HG03571 (cell line): ENCODE measurements around the gene MAST4.
"Not testable (repeated sequence)": the region's sequence is repeated elsewhere in the genome, so short reads cannot be mapped to it uniquely, and the experiment has no call there.

Source experiments
- ATAC-seq: cut with Tn5 transposase; IDR thresholded peaks from one replicate; pipeline ENCODE4 v1.9.1; 2021; ENCODE audit not compliant: unreplicated experiment

Gene MAST4

DNA sequence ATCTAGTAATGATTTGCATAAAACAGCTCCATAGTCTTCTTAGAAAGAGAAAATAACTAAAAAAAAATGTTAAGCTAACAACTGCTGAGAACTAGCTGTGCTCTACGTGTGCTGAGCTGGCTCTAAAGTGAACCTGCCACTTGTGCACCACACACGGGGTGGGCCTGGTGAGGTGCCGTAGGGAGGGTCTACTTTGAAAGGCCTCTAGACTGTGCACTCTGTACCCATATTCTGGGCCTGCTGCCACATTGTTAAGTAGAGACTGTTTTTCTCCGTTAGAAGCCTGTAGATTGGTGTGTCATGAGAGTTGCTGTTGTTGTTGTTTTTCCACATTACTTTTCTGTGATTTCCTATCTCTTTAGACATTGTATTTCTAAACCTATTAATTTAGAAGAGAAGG is 506.5 kb downstream of the MAST4 start:
- no peak for ATAC-seq

DNA sequence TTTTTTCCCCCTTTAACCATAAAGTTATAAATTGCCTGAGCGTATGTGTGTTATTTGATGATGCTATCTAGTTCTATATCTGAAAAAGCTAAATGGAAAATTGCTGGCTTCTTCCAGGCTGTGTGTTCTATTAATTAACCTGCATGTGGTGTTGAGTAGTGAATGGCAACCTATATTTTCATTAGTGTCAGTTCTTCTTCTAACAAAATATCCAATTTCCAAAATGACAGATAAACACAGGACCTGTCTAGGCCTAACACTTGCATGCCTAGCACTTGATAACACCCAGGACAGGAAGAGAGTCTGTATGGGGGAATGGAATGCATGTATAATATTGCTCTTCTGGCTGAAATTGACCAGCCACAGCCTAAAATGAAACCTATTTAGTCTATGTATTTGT is 508.7 kb downstream of the MAST4 start:
- ATAC-seq = no peak

- no peak for ATAC-seq
Observed at GRCh38 chr5:67105270-67105669, 509.1 kb downstream of the MAST4 start.

GRCh38 chr5:67106626-67107342 is 510.6 kb downstream of the MAST4 start:
- ATAC-seq = no peak

DNA sequence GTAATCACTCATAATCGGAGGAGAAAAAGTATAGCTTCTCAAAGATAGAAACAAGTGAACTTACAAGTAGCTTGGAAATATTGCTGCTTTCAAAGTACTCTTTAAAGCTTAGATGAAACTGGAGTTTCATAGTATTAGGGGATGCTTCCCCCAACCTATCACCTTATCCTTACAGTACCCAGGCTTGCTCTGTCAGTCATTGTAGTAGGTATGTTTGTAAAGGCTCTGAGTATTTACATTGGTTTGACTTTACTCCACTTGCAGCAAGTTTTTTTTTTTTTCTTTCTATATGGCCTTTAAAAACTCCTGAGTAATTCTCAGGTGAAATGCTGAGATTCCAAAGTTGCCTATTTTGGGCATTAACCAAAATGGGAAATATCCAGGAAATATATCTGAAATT is 515.6 kb downstream of the MAST4 start:
- no peak for ATAC-seq

GRCh38 chr5:67115246-67115645 is 519.1 kb downstream of the MAST4 start:
- no peak for ATAC-seq

GRCh38 chr5:67115817-67116216 is 519.6 kb downstream of the MAST4 start:
- ATAC-seq = no peak

DNA sequence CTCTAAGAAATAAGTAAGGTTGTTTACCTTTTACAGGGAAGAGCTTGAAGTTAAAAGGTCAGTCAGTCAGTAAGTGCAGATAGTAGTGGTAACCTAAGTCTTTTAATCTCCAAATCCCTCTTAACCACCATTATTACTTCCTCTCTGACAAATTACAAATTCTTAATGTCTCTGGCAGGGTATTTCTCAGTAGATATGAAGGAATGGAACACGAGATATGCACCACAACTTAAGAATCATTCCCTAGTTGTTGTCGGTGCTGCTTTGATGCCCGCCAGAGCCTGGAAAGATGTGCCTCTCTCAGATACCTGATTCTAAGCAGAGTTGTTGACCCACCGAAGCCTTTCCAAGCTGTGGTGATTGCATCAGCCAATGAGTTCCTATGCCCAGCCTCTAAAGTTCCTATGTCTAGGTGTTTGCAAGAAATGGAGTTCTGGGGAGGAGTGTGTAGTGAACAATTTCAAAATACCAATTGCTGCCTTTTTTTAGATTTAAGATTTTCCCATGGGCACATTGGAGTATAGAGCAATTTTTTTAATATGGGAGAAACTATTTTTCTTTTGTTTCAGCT is 521.9 kb downstream of the MAST4 start:
- no peak for ATAC-seq

DNA sequence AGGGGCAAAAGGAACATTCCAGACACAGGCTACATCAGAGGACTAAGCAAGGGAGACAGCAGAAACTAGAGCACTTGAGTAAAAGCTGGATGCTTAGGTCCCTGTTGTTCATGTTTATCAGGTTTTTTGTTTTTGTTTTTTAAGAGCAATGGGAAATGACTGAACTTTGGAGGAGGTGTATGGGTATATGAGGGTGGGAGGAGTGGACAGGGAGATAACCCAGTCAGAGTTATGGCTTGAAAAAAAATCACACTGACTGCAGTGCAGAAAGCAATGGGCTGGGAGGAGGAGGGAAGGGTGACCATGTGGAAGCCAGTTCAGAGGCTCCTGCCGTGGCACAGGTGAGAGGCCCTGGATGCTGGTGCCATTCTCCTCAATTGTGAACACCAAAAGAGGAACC is 522.8 kb downstream of the MAST4 start:
- no peak for ATAC-seq

GRCh38 chr5:67120032-67120431 is 523.8 kb downstream of the MAST4 start:
- ATAC-seq = no peak

- no peak for ATAC-seq
Observed at GRCh38 chr5:67123819-67124218, 527.6 kb downstream of the MAST4 start.

DNA sequence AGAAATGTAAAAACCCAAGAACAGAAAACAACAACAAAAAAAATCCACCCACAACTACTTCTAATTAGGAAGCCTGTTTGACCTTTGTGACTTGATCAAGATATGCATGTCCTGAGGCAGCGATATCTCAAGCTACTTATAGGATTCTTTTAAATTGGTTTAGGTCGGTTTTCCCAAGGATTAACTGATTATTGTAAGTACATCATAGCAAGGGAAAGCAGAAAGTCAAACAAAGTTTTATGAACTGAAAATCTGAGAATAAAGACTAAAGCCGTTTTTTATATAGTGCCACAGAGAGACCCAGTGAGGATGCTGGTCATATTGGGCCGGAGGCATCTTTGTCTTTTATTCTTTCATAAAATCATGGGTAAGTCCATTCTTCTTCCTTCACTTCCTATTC is 528.4 kb downstream of the MAST4 start:
- no peak for ATAC-seq

DNA sequence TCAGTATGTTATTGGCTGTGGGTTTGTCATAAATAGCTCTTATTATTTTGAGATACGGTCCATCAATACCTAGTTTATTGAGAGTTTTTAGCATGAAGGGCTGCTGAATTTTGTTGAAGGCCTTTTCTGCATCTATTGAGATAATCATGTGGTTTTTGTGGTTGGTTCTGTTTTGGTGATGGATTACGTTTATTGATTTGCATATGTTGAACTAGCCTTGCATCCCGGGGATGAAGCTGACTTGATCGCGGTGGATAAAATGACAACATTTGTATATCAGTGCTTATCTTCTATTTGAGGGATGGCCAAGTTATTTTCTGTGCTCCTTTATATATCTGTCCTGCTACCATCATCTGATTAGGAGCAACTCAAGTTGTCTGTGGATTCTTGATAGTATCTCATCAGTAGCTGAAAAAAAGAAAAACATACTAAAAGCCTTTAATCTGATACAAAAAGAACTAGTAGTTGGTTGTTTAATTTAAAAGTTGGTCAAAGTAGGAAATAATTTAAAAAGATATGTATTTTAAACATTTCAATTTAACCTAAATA is 531.2 kb downstream of the MAST4 start:
- ATAC-seq = not testable (repeated sequence)

DNA sequence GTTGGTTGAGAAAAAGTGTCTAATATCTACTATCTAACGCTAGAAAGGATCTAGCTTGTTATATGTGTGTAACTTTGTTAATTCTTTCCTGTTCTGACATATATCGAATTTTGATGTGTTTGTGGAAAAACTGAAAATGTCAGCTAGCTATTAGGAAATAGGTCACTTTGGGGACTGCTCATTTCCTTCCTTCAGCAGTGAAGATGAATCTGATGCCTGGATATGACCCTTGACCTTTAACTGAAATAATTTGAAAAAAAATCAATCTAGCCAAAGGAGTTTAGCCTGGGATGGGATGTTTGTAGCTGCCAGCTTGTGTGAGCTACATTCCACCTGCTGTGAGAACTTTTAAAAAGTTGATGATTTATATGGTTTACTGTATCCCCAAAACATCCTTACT is 533.6 kb downstream of the MAST4 start:
- ATAC-seq = no peak

GRCh38 chr5:67133217-67133616 is 537.0 kb downstream of the MAST4 start:
- ATAC-seq = no peak

DNA sequence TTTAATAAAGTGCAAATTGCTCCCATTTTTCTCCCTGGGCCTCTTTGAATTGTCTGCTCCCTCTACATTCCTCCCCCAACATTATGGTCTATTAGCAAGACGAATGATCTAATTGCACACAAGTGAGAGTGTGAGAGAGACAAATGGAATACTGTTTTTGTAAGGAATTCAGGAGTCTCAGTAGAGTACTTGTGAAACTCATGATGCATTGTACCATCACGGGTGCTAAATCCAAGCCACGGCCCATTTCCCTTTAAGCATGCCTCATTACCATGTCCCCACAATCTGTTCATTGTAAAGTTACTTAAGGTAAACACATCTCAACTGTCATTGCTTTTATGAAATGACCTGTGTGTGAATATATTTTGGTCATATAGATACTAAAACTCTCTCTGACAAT is 537.6 kb downstream of the MAST4 start:
- no peak for ATAC-seq

DNA sequence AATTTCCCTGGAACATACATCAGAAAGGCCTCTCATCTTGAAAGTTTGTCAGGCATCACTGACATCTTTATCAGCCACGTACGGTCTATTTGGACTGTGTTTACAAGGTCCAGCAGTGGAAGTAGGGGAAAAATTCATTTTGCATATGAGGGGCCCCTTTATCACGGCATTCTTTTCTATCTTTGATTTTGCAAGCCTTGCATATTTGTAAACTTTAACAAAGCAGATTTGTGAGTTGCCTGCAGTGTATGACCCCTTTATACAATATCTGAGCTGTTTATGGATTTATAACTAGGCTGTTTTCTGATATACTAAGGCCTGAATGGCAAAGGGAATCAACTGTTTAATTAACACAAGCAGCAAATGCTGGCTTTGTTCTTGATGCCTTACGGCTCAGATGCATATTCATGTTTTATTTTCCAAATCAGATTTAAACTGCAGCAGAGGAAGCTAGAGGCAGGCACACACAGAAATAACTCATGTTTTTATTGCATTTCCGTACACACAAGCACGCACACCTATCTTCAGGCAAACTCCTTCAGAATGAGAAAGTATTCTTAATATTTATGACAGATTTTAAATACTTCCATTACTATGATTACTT is 539.3 kb downstream of the MAST4 start:
- no peak for ATAC-seq

GRCh38 chr5:67139030-67139429 is 542.8 kb downstream of the MAST4 start:
- ATAC-seq = no peak

DNA sequence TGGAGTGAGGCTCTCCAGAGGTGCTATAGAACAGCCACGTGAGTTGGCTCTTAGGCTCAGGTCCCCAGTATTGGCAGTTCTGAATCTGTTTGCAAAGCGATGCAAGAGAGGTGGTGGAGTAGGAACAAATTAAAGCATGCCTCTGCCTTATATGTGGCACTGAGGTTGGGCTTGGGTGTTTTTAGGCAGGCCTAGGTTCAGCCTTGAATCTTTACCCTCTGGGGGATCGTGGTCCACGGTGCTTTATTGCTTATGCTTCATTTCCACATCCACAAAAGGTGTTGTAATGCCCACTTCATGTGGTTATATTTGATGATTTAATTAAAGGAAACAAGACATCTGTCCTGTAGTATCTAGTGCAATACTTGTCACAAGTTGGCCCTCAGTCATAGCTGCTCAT is 544.2 kb downstream of the MAST4 start:
- no peak for ATAC-seq

DNA sequence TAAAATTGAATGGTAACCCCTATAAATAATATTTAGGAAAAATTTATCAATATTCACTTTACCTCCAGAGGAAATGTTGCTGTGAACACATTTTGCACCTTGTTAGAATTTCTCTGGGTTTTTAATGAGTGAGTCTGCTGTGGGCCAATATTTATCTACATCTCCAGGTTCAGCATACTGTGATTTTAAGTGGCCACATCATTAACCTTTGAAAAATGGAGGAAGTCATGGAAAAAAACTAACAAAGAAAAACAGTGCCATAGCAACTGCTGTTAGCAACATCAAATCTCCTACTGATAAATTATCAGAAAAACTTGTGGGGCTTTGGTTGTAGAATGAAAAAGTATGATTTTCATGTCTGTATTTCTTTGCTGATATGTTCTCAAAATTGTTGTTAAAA is 545.5 kb downstream of the MAST4 start:
- no peak for ATAC-seq

- no peak for ATAC-seq
Observed at GRCh38 chr5:67142816-67143215, 546.6 kb downstream of the MAST4 start.

- no peak for ATAC-seq
Observed at GRCh38 chr5:67143549-67143948, 547.4 kb downstream of the MAST4 start.
